Mucosa of gallbladder (tissue), 1 donor: Measurements from ENCODE around the gene CTNS. TPM values are rescaled to one million over a fixed set of nuclear protein-coding genes. Genes with fewer than 3 reads are reported as not detected.
"Not testable (repeated sequence)": the region's sequence is repeated elsewhere in the genome, so short reads cannot be mapped to it uniquely, and the experiment has no call there.

Source experiments
- DNase-seq: peaks from one replicate; pipeline ENCODE4 v3.0.0-alpha.2; 2020; ENCODE audit warnings: low spot score
- total RNA-seq: library from RNA; stranded (reverse); gene quantifications from one replicate; pipeline ENCODE4 v1.2.1, GENCODE V29; 2021
- donor health status: DM: no; HTN: no; CAD: no.

Gene CTNS
- total RNA-seq, 1 donor from 2014 or later, result 13.4 TPM

GRCh38 chr17:3685174-3685573 is 48.6 kb downstream of the CTNS start:
- no peak for DNase-seq

- DNase-seq, result no peak
Observed at GRCh38 chr17:3688027-3688553, 51.5 kb downstream of the CTNS start.

- DNase-seq, result no peak
Observed at GRCh38 chr17:3688852-3689261, 52.3 kb downstream of the CTNS start.

- no peak for DNase-seq
Observed at GRCh38 chr17:3689262-3690093, 52.9 kb downstream of the CTNS start.

- no peak for DNase-seq
Observed at GRCh38 chr17:3690094-3690715, 53.6 kb downstream of the CTNS start.

- DNase-seq, result no peak
Observed at GRCh38 chr17:3691617-3692067, 55.1 kb downstream of the CTNS start.

GRCh38 chr17:3692346-3692745 is 55.8 kb downstream of the CTNS start:
- DNase-seq, result no peak

- DNase-seq, result no peak
Observed at GRCh38 chr17:3693141-3693540, 56.6 kb downstream of the CTNS start.

GRCh38 chr17:3693829-3694231 is 57.3 kb downstream of the CTNS start:
- no peak for DNase-seq

GRCh38 chr17:3695129-3695722 is 58.7 kb downstream of the CTNS start:
- no peak for DNase-seq

- no peak for DNase-seq
Observed at GRCh38 chr17:3695723-3696411, 59.3 kb downstream of the CTNS start, which contains the start of gene P2RX5. P2RX5 (minus strand) TSS chr17:3696155; CDS start chr17:3696005, 150 bp downstream.

- DNase-seq, result no peak
Observed at GRCh38 chr17:3697103-3697476, 60.5 kb downstream of the CTNS start.

GRCh38 chr17:3698139-3698538 is 61.6 kb downstream of the CTNS start:
- DNase-seq, result no peak

GRCh38 chr17:3699951-3700350 is 63.4 kb downstream of the CTNS start:
- no peak for DNase-seq

- DNase-seq, result not testable (repeated sequence)
Observed at GRCh38 chr17:3702041-3702539, 65.5 kb downstream of the CTNS start.

GRCh38 chr17:3704931-3705717 is 68.6 kb downstream of the CTNS start:
- DNase-seq, result no peak

- DNase-seq, result not testable (repeated sequence)
Observed at GRCh38 chr17:3705718-3705984, 69.1 kb downstream of the CTNS start.

GRCh38 chr17:3708366-3708765 is 71.8 kb downstream of the CTNS start:
- DNase-seq, result no peak

- DNase-seq, result peak; percentile 19
Observed at GRCh38 chr17:3710951-3711383, 74.4 kb downstream of the CTNS start.
